Activated naive CD4-positive, alpha-beta T cell treated with anti-CD3 and anti-CD28 coated beads, Interleukin-2, amount 50 U/mL, for 24 hours (primary cell): ENCODE results near the gene BIVM.

Experiments
- H3K27ac Mint-ChIP-seq: one replicate; pipeline ENCODE4 v1.8.0; 2021; ENCODE audit warnings: mild to moderate bottlenecking, mixed read lengths
- H3K27me3 Mint-ChIP-seq: one replicate; pipeline ENCODE4 v1.8.0; 2021; ENCODE audit warnings: mixed read lengths
- H3K36me3 Mint-ChIP-seq: one replicate; pipeline ENCODE4 v1.8.0; 2021; ENCODE audit warnings: mixed read lengths
- H3K4me1 Mint-ChIP-seq: one replicate; pipeline ENCODE4 v1.8.0; 2021; ENCODE audit warnings: mixed read lengths
- H3K4me3 Mint-ChIP-seq: one replicate; pipeline ENCODE4 v1.8.0; 2021; ENCODE audit warnings: mild to moderate bottlenecking, mixed read lengths
- H3K9me3 Mint-ChIP-seq: one replicate; pipeline ENCODE4 v1.8.0; 2021; ENCODE audit warnings: mixed read lengths

BIVM gene

GRCh38 chr13:102878481-102878880 lies 79.6 kb downstream of the BIVM start:
- H3K9me3 Mint-ChIP-seq = no peaks in the 10 kb centered on the region
- H3K27me3 Mint-ChIP-seq = no peaks in the 10 kb centered on the region
- no peaks in the 10 kb centered on the region for H3K4me1 Mint-ChIP-seq
- H3K36me3 Mint-ChIP-seq = peaks cover 26% of the 10 kb centered on the region
- H3K4me3 Mint-ChIP-seq = no peak overlapping the region
- no peak overlapping the region for H3K27ac Mint-ChIP-seq

- Mint-ChIP-seq H3K4me1 (no peaks in the 10 kb centered on the region), H3K27ac (no peak overlapping the region), H3K9me3 (no peaks in the 10 kb centered on the region), H3K4me3 (no peak overlapping the region), H3K36me3 (peaks cover 27% of the 10 kb centered on the region), H3K27me3 (no peaks in the 10 kb centered on the region)
Measured at GRCh38 chr13:102879793-102880499, 81.0 kb downstream of the BIVM start.

GRCh38 chr13:102881819-102882686 lies 83.1 kb downstream of the BIVM start:
- H3K9me3 Mint-ChIP-seq = no peaks in the 10 kb centered on the region
- no peak overlapping the region for H3K4me3 Mint-ChIP-seq
- H3K27me3 Mint-ChIP-seq = no peaks in the 10 kb centered on the region
- no peak overlapping the region for H3K27ac Mint-ChIP-seq
- H3K36me3 Mint-ChIP-seq = peaks cover 14% of the 10 kb centered on the region
- no peaks in the 10 kb centered on the region for H3K4me1 Mint-ChIP-seq
